Heart left ventricle (tissue), 16 donors: ENCODE results near the gene SETD1A. TPM values are rescaled to one million over a fixed set of nuclear protein-coding genes. Genes with fewer than 3 reads are reported as not detected.

Experiments used
- ATAC-seq, 4 donors: fragments of 200-7000 bp; cut with Tn5 transposase; one replicate each; pipeline ENCODE4 v1.9.1; 2020 to 2022; ENCODE audit warnings: moderate library complexity in 4 of 4, mild to moderate bottlenecking in 3 of 4, moderate number of reproducible peaks in 1 of 4
- DNase-seq, 5 donors: peaks; one replicate each; pipeline ENCODE4 v3.0.0-alpha.2; 2020
- H3K27ac ChIP-seq, 12 donors: fragments of 200-600 bp; sonication (generic) in 4 of 12; one replicate each; pipeline versions ENCODE4 v1.5.0 to v1.8.0; 2016 to 2022; ENCODE audit warnings: mild to moderate bottlenecking in 2 of 12
- H3K27me3 ChIP-seq, 9 donors: fragments of 200-600 bp; sonication (generic) in 2 of 9; one replicate each; pipeline versions ENCODE4 v1.5.1 to v1.8.0; 2016 to 2022; ENCODE audit warnings: mild to moderate bottlenecking in 3 of 9
- H3K36me3 ChIP-seq, 9 donors: fragments of 200-600 bp; sonication (generic) in 2 of 9; one replicate each; pipeline versions ENCODE4 v1.5.0 to v1.8.0; 2018 to 2022; ENCODE audit warnings: mild to moderate bottlenecking in 2 of 9
- H3K4me1 ChIP-seq, 12 donors: fragments of 200-600 bp; sonication (generic) in 4 of 12; one replicate each; pipeline versions ENCODE4 v1.5.0 to v1.8.0; 2016 to 2022; ENCODE audit warnings: mild to moderate bottlenecking in 3 of 12
- H3K4me3 ChIP-seq, 12 donors: fragments of 200-600 bp; sonication (generic) in 4 of 12; one replicate each; pipeline versions ENCODE4 v1.5.0 to v1.8.0; 2017 to 2022; ENCODE audit warnings: mild to moderate bottlenecking in 9 of 12, moderate library complexity in 4 of 12
- H3K9me3 ChIP-seq, 12 donors: fragments of 200-600 bp; sonication (generic) in 4 of 12; one replicate each; pipeline versions ENCODE4 v1.5.0 to v1.8.0; 2016 to 2022; ENCODE audit warnings: mild to moderate bottlenecking in 1 of 12
- CTCF ChIP-seq, 12 donors: fragments of 200-600 bp; sonication (generic) in 4 of 12; IDR thresholded peaks; one replicate each; pipeline versions ENCODE4 v1.5.0 to v1.8.0; 2018 to 2022; ENCODE audit warnings: antibody characterized with exemption in 12 of 12, mild to moderate bottlenecking in 5 of 12
- POLR2A ChIP-seq, 2 donors: fragments of 450-650 bp; IDR thresholded peaks; one replicate each; pipeline ENCODE4 v1.6.1; 2017; ENCODE audit warnings: antibody characterized with exemption in 2 of 2, mild to moderate bottlenecking in 2 of 2, moderate library complexity in 2 of 2
- WGBS, 4 donors: extraction: QIAGEN DNeasy Blood & Tissue Kit in 2 of 4; methylation state at CpG; one replicate each; pipeline versions ENCODE4 v1.1.5 to v1.1.7; 2013 to 2018; 5-methylcytosine and 5-hydroxymethylcytosine counted together
- intact Hi-C, 10 donors: fragments of 100-400 bp; cut with DNase I; formaldehyde crosslinking; loops; one replicate each; pipeline versions ENCODE4 v1.11.1 to v1.14.2; 2022
- polyA plus RNA-seq, 2 donors: library from polyadenylated mRNA; stranded (reverse); fragments of 200-250 nt; gene quantifications; one replicate each; pipeline ENCODE4 v1.2.3, GENCODE V29; 2013
- total RNA-seq, 9 donors: library from RNA; depleted of rRNA in 2 of 9; stranded (reverse); fragments of >200 nt in 2 of 9; fragmentation: NEBNext Ultra II Directional in 3 of 9; extraction: Animal tissue kit (Norgen Biotek cat#: 25700) in 3 of 9; gene quantifications; one replicate each; pipeline versions ENCODE4 v1.1.0 to v1.2.4, GENCODE V29; 2016 to 2023
- donor health status: ischemic (EF 13 %, LVEDD 7.1; RV severe dilation, severe dysfunction).
- donor health status: healthy with polysubstance abuse.
- donor health status: DM: no; HTN: yes; CAD: no.
- donor health status: DM: no; HTN: no; CAD: no.
- donor health status: ischemic (EF 25% LVEDD 6.9; RV normal size, moderate dysfunction).
- donor health status: ischemic (EF 25% LVEDD 5.7; RV mildly dilated, moderate dysfunction).
- donor health status: healthy.
- donor health status: DM: yes; HTN: yes; CAD: no.
- donor health status: ischemic (EF 35%, LVEDD 5.7; RV mildly dilated, moderate dysfunction).
- donor health status: nonischemic (EF 11% LVEDD 7.7; RV severe dilation, severe dysfunction).
- donor health status: DM: yes; HTN: yes; CAD: no.
- donor health status: PGD.
- donor health status: ischemic (EF 29% LVEDD 5.4; RV normal size, mild dysfunction).
- donor health status: nonischemic (EF 23%, LVEDD 6.1; RV moderate dilation, normal function).

SETD1A gene
- total and polyA plus RNA-seq, 11 donors = 4.6 to 12.1 (median 9.0) TPM

DNA sequence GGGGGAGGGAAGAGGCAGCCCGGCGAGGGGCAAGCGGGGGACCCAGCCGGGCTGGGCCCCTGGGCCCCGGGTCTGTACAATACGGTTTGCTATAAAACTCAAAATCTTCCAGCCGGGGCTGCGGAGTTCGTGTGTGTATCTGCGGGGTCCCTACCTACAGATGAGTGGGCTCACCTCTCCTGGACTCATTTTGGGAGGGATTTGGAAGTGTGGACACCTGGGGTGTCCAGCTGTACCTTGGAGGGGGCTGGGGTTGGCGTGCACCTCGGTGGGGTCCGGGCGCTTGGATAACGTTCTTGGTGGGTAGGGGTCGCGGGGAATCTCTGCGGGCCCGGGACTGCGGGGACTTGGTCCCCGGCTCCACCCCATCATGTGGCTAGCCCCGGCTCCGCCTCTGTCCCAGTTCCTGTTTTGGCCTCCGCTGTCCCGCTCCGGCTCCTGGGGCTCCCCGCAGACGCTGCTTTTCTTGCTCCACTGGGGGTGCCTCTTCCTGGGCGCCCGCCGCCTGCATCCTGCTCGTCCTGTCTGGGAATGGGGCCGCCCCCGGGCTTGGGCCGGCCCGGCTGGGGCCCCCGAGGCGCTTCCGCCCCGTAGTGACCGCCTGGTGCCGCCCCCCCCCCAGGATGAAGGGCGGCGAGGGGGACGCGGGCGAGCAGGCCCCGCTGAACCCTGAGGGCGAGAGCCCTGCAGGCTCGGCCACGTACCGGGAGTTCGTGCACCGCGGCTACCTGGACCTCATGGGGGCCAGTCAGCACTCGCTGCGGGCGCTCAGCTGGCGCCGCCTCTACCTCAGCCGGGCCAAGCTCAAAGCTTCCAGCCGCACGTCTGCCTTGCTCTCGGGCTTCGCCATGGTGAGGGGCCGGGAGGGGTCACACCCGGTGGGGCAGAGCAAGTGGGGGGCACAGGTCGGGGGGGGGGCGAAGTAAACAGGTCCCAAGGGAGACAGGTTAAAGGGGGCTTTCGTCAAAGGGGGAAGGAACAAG is 8.6 kb upstream of the SETD1A start, which contains the start of gene ORAI3:
Gene ORAI3, plus strand, starts transcription at position 402 of the 983 bp plus-strand sequence. Its CDS starts 222 bp downstream, at position 624.
- H3K27ac ChIP-seq = peak within 1 kb of the TSS; percentile 88 to 99 (median 95)
- TF ChIP-seq POLR2A (IDR thresholded peaks at IDR 0.05) (peak; percentile 15 to 77), CTCF (IDR thresholded peaks at IDR 0.05) (no peak)
- peak within 1 kb of the TSS; percentile 79 to 100 (median 96) for H3K4me3 ChIP-seq
- no peaks in the 10 kb centered on the region for H3K9me3 ChIP-seq
- H3K36me3 ChIP-seq = peaks cover 0 to 22% (median 11%) of the 10 kb centered on the region in 9 donors
- DNase-seq = peak; percentile 83 to 92 (median 87)
- H3K27me3 ChIP-seq = no peaks in the 10 kb centered on the region
- H3K4me1 ChIP-seq = peaks cover 5 to 47% (median 32%) of the 10 kb centered on the region in 12 donors
- peak; percentile 33 to 72 (median 70) for ATAC-seq
- intact Hi-C loops = no loop called here
- 1 to 2% (median 1%) methylated on average over 19 to 70 of the region's 70 CpGs for WGBS, 4 donors

DNA sequence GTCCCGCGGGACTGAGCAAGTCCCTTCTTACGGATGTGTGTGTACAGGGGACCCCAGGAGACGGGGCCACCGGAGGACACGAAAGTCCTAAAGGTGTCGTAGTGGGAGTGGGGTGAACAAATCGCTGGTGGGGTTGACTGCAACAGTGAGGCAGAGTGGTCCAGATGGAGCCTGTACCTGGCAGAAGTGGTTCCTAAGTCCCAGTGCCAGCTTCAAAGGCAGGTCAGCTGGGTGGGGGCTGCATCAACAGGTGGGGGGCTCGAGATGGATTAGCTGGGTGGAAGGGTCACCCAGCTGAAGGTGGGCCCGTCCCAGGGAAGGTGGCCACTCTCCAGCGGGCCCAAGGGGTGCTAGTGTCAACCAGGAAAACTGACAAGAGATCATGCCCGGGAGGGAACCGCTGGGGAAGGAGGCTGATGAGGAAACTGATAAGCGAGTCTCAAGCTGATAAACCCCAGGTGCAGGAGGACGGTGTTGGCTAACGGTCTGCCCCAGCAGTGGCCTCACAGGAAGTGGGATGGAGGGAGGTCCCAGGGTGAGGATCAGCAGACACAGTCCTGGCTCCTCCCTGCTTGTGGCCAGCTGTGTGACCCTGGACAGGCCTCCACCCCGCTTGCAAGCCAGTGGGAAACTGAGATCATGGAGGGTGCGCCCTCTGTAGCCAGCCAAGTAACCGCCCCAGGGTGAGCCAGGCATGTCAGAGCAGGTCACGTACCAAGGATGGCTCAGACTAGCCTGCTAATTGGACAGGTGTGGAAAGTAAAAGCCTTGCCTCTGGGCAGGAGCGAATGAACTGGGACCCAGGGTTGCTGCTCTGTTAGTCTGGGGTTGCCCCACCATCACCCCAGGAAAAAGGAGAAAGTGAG is 7.7 kb upstream of the SETD1A start:
- peak overlapping the region; percentile 88 to 99 (median 95) for H3K27ac ChIP-seq
- H3K27me3 ChIP-seq = no peaks in the 10 kb centered on the region
- H3K9me3 ChIP-seq = no peaks in the 10 kb centered on the region
- peak; percentile 64 to 78 (median 74) for ATAC-seq
- H3K4me1 ChIP-seq = peaks cover 5 to 50% (median 33%) of the 10 kb centered on the region in 12 donors
- TF ChIP-seq POLR2A (IDR thresholded peaks at IDR 0.05) = peak in 1 of 2 donors; percentile 66
- peak in 1 of 12 donors; percentile 16 for TF ChIP-seq CTCF (IDR thresholded peaks at IDR 0.05)
- WGBS, 4 donors = 6 to 9% (median 8%) methylated on average over 21 of the region's 21 CpGs
- peaks cover 0 to 15% (median 6%) of the 10 kb centered on the region in 9 donors for H3K36me3 ChIP-seq
- peak overlapping the region; percentile 79 to 100 (median 96) for H3K4me3 ChIP-seq
- peak; percentile 84 to 93 (median 87) for DNase-seq
- intact Hi-C loops = loop anchor here in 4 of 10 donors (10.0 kb wide), 5 partner anchors 55 to 915 kb away; partner anchors contain the start of genes ARMC5 (in 1 of the 4), BCL7C (in 1 of the 4), CTF1 (in 1 of the 4) and ZNF646 (in 1 of the 4)

GRCh38 chr16:30950516-30951065 is 7.0 kb upstream of the SETD1A start:
- peak overlapping the region in 10 of 12 donors; percentile 89 to 100 (median 98) for H3K4me3 ChIP-seq
- DNase-seq (peak in 1 of 5 donors; percentile 40), ATAC-seq (no peak)
- peaks cover 5 to 50% (median 33%) of the 10 kb centered on the region in 12 donors for H3K4me1 ChIP-seq
- H3K9me3 ChIP-seq = no peaks in the 10 kb centered on the region
- intact Hi-C loops = loop anchor here in 4 of 10 donors (10.0 kb wide), 5 partner anchors 56 to 914 kb away; partner anchors contain the start of genes ARMC5 (in 1 of the 4), BCL7C (in 1 of the 4), CTF1 (in 1 of the 4) and ZNF646 (in 1 of the 4)
- WGBS, 4 donors = 70 to 86% (median 79%) methylated on average over 7 to 8 of the region's 8 CpGs
- TF ChIP-seq CTCF (IDR thresholded peaks at IDR 0.05) (no peak), POLR2A (IDR thresholded peaks at IDR 0.05) (no peak)
- H3K27me3 ChIP-seq = no peaks in the 10 kb centered on the region
- peaks cover 0 to 12% (median 6%) of the 10 kb centered on the region in 9 donors for H3K36me3 ChIP-seq
- peak overlapping the region; percentile 88 to 99 (median 95) for H3K27ac ChIP-seq
